ENCODE measurements around the gene HIF1AN.

DNA sequence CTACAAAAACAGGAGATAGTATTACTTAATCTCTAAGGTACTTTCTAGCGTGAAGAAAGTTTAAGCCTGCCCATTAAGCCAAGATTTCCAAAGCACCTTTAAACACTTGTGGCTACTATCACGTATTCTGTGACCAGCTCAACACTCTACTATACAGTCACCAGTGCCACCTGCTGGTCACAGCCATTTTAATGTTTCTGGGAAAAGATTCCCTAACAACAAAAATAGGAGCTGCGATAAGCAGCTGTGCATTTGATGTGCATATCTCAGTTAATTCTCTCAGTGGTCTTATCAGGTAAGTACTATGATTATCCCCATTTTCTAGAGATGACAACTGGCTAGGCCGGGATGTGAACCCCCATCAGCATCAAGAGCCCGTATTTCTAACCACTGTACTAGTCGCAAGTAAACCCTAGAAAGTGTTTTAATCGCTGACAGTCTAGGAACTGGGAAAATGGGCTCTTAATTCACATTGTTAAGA lies 16.9 kb upstream of the HIF1AN start:
- TF ChIP-seq, protein P1, sequence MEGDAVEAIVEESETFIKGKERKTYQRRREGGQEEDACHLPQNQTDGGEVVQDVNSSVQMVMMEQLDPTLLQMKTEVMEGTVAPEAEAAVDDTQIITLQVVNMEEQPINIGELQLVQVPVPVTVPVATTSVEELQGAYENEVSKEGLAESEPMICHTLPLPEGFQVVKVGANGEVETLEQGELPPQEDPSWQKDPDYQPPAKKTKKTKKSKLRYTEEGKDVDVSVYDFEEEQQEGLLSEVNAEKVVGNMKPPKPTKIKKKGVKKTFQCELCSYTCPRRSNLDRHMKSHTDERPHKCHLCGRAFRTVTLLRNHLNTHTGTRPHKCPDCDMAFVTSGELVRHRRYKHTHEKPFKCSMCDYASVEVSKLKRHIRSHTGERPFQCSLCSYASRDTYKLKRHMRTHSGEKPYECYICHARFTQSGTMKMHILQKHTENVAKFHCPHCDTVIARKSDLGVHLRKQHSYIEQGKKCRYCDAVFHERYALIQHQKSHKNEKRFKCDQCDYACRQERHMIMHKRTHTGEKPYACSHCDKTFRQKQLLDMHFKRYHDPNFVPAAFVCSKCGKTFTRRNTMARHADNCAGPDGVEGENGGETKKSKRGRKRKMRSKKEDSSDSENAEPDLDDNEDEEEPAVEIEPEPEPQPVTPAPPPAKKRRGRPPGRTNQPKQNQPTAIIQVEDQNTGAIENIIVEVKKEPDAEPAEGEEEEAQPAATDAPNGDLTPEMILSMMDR (IDR thresholded peaks at IDR 0.05): peak in 5 of 6 experiments; percentile 29 to 70 (median 57)
- TF ChIP-seq POLR2A (IDR thresholded peaks at IDR 0.05): no peak
